GM21723 (cell line): ENCODE data around the gene CHCHD2.
"Not testable (repeated sequence)": the region's sequence is repeated elsewhere in the genome, so short reads cannot be mapped to it uniquely, and the experiment has no call there.

Source experiments
- ATAC-seq: cut with Tn5 transposase; IDR thresholded peaks from one replicate; pipeline ENCODE4 v1.9.1; 2021; ENCODE audit warnings: mild to moderate bottlenecking, moderate library complexity; ENCODE audit not compliant: unreplicated experiment

CHCHD2 gene

GRCh38 chr7:56083150-56083785 is 23.0 kb downstream of the CHCHD2 start:
- ATAC-seq, result no peak

DNA sequence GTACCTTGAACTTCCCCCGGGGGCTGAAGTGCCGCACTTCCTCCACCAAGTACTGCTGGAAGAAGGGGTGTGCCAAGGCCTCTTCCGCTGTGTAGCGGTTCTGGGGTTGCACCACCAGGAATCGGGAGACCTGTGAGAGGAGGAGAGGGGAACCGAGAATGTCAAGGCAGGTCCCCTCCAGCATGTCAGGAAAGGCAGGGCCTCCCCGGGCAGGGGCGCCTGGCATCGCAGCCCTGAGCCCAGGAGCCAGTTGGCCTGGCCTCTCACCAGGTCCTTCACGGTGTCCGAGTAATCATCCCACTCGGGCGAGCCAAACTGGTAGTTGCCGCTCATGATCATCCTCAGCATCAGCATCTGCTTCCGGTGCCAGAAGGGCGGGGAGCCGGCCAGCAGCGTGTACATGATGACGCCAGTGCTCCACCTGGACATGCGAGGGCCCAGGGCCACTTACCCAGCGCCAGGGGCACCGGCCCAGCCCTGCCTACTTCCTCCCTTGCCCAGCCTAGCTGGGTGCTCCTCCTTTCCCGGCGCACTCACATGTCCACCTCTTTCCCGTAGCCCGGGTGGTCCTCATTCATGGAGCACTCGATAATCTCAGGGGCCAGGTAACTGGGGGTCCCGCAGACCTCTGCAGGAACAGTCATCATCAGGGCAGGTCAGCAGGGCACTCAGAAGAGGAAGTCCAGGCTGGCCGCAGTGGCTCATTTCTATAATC is 24.5 kb downstream of the CHCHD2 start:
- no peak for ATAC-seq

DNA sequence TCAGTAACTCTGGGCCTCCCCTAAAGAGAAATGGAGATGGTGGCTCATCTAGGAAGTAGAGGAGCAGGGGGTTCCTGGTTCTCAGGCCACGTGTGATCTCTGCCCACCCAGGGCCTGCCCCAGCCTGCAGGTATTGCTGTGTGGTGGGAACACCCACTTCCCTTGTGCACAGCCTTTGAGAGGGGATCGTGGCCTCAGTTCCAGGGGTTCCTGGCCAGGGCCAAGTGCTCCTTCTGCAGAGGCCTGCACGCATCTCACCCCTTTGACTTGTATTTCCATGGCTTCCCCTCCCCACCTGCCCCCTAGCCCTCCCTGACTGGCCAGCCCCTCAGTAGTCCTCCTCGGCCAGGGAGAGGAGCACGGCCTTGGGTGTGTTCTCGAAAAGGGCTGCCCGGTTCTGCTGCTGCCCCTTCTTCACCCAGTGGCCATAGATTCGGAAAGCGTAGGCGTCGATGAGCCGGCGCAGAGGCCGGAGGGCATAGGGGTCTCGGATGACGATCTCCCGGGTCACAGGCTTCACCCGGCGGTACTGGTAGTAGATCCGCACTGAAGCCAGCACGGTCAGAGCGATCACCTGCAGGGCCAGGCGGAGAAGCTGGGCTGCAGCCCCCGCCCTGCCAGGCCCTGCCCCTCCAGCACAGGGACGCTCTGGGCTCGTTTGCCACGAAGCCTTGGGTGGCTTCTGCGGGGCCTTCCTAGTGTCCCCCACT is 25.4 kb downstream of the CHCHD2 start:
- ATAC-seq, result not testable (repeated sequence)

GRCh38 chr7:56079450-56080185 is 26.7 kb downstream of the CHCHD2 start:
- no peak for ATAC-seq

DNA sequence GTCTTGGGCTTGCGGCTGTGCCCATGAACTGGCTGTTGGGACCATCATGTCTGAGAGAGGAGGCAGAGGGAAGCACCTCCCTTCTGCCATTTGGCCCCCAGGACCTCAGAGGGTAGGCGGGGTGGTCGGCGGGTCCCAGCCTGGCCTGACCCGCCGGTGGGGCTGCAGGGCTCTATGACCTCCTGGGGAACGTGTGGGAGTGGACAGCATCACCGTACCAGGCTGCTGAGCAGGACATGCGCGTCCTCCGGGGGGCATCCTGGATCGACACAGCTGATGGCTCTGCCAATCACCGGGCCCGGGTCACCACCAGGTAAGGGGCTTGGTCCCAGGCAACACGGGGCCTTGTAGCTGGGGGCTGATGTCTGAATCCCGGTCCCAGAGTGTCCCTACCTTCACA is 28.1 kb downstream of the CHCHD2 start:
- no peak for ATAC-seq

DNA sequence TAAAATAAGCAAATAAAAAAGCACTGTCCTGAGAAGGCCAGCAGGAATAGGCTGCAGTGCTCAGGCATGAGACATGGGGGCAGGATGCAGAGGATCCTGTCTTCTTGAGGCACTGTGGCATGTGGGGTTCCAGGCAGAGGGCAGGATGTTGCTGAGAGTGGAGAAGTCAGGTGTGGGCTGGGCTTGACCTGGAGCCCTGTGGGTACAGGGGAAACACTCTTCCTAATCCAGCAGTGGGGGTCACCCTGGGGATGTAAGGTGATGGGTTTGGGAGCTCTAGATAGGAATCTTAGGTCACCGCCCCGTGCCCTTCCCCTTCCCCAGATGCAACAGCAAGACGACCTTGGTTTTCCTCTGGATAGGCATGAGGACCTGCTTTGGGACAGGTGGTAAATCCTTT is 28.6 kb downstream of the CHCHD2 start:
- ATAC-seq, result no peak

GRCh38 chr7:56074371-56074791 is 31.9 kb downstream of the CHCHD2 start:
- ATAC-seq, result peak; percentile 93

- not testable (repeated sequence) for ATAC-seq
Measured at GRCh38 chr7:56066376-56066775, 39.9 kb downstream of the CHCHD2 start.

GRCh38 chr7:56063882-56064625 is 42.2 kb downstream of the CHCHD2 start, which contains the start of gene SUMF2:
TSS of gene SUMF2 (plus strand) at chr7:56064286. CDS start at chr7:56064312, 26 bp downstream.
- ATAC-seq, result peak; percentile 86

GRCh38 chr7:56063500-56063881 is 42.8 kb downstream of the CHCHD2 start:
- ATAC-seq, result no peak

DNA sequence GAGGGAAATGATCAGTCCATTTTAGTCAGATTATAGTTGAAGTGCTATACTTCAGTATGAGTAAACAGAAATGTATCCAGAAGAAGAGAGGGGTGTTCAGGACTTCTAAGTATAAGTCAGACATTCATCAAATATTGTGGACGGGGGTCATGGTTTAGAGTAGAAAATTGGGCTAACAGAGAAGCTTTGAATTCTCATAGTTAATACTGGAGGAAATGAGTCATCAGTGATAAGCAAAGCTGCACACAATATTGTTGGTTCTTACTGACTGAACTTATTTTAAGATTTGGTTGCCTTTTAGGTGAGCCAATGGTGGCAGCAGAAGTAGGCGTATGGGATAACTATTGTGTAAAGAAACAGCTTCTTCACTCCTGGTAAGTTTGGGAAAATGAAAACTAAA is 43.9 kb downstream of the CHCHD2 start:
- no peak for ATAC-seq

DNA sequence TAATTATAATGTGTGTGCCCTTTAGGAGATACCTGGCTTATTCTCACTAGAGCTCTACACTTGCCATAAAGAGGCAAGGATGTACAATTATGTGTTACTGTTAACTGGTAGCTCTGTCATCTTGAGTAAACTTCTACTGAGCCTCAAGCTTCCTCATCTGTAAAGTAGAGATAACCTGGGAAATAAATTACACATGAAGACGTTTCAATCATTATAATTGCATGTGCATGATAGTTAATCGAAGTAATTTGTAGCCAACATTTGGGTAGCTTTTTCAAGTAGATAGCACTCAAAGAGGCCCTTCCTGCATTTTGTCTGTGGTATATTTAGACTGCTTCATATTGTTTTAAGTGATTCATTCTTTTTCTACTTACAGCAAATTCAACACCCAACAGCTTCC is 52.3 kb downstream of the CHCHD2 start:
- ATAC-seq, result no peak

- ATAC-seq, result no peak
Measured at GRCh38 chr7:56053379-56053778, 52.9 kb downstream of the CHCHD2 start.
